OCI-LY7 (cell line): ENCODE measurements around the gene MGAT5B. TPM values are rescaled to one million over a fixed set of nuclear protein-coding genes. Genes with fewer than 3 reads are reported as not detected.

Experiments
- BruUV-seq: library from RNA; stranded (reverse); fragments of 400-500 nt; replicated peaks from 2 replicates; lab custom pipeline; 2021; lab: Mats Ljungman, UMichigan
- CTCF ChIA-PET: fragments of 300-600 bp; sonication (Branson Sonifier 250); formaldehyde crosslinking; loops from one replicate; lab custom pipeline; 2022; ENCODE audit warnings: antibody characterized with exemption; ENCODE audit not compliant: unreplicated experiment; lab: Charles Lee
- POLR2A ChIA-PET: fragments of 300-600 bp; sonication (Branson Sonifier 250); formaldehyde crosslinking; loops from one replicate; lab custom pipeline; 2022; ENCODE audit warnings: antibody characterized with exemption; lab: Charles Lee
- DNase-seq: peaks from one replicate; pipeline ENCODE4 v3.0.0-alpha.2; 2015; ENCODE audit warnings: low spot score
- H2AFZ ChIP-seq: fragments of 200-600 bp; sonication (generic), shearing (Covaris generic); 2 replicates; pipeline ENCODE4 v1.6.1; 2014; ENCODE audit warnings: mild to moderate bottlenecking, antibody characterized with exemption, low read length, moderate library complexity
- H3K27ac ChIP-seq: fragments of 200-600 bp; sonication (generic); 2 replicates; pipeline ENCODE4 v1.5.1; 2014; ENCODE audit warnings: mixed run types, low read depth, mild to moderate bottlenecking, moderate library complexity, low read length, inconsistent platforms; ENCODE audit not compliant: poor library complexity, severe bottlenecking
- H3K36me3 ChIP-seq: fragments of 200-600 bp; sonication (generic); 2 replicates; pipeline ENCODE4 v1.6.1; 2014; ENCODE audit warnings: mild to moderate bottlenecking, antibody characterized with exemption, low read length, moderate library complexity, mixed read lengths; ENCODE audit not compliant: insufficient read depth
- H3K4me1 ChIP-seq: fragments of 200-600 bp; sonication (generic); 2 replicates; pipeline ENCODE4 v1.5.1; 2014; ENCODE audit warnings: mild to moderate bottlenecking, low read length; ENCODE audit not compliant: insufficient read depth, poor library complexity, severe bottlenecking
- H3K4me2 ChIP-seq: fragments of 200-600 bp; sonication (generic); 2 replicates; pipeline ENCODE4 v1.6.1; 2014; ENCODE audit warnings: mild to moderate bottlenecking, low read length
- H3K4me3 ChIP-seq: fragments of 200-600 bp; sonication (generic); 2 replicates; pipeline ENCODE4 v1.5.1; 2014; ENCODE audit warnings: mild to moderate bottlenecking, low read depth, low read length; ENCODE audit not compliant: poor library complexity, severe bottlenecking
- H3K79me2 ChIP-seq: fragments of 200-600 bp; sonication (generic); 2 replicates; pipeline ENCODE4 v1.6.1; 2016; ENCODE audit warnings: low read depth, mild to moderate bottlenecking, low read length, moderate library complexity, mixed read lengths; ENCODE audit not compliant: insufficient read depth
- H3K9me2 ChIP-seq: fragments of 200-600 bp; sonication (generic); 2 replicates; pipeline ENCODE4 v1.6.1; 2016; ENCODE audit warnings: mild to moderate bottlenecking, low read length, mixed read lengths; ENCODE audit not compliant: insufficient read depth
- H3K9me3 ChIP-seq: fragments of 200-600 bp; sonication (generic); 2 replicates; pipeline ENCODE4 v1.6.1; 2014; ENCODE audit warnings: mild to moderate bottlenecking, mixed run types, low read length, mixed read lengths
- H4K20me1 ChIP-seq: fragments of 200-600 bp; sonication (generic); 2 replicates; pipeline ENCODE4 v1.6.1; 2014; ENCODE audit warnings: mild to moderate bottlenecking, antibody characterized with exemption, low read length, moderate library complexity, mixed read lengths; ENCODE audit not compliant: insufficient read depth
- CTCF ChIP-seq: fragments of 200-600 bp; sonication (generic); conservative IDR thresholded peaks from 2 replicates; pipeline ENCODE4 v1.5.1; 2014; ENCODE audit warnings: mild to moderate bottlenecking, antibody characterized with exemption, low read length, moderate library complexity, mixed read lengths
- EZH2phosphoT487 ChIP-seq: fragments of 200-600 bp; sonication (generic); IDR thresholded peaks from 2 replicates; pipeline ENCODE4 v1.6.1; 2018; ENCODE audit warnings: low read depth, borderline replicate concordance, mild to moderate bottlenecking, mixed run types, antibody characterized with exemption, low read length, moderate library complexity, mixed read lengths
- intact Hi-C: fragments of 100-400 bp; cut with micrococcal nuclease; formaldehyde crosslinking; loops from one replicate; pipeline ENCODE4 v1.10.0; 2022; ENCODE audit not compliant: unreplicated experiment
- total RNA-seq, 2 experiments: library from RNA; depleted of rRNA in 1 of 2; stranded (reverse); fragments of >200 nt in 1 of 2; shearing (Covaris generic) in 1 of 2; gene quantifications; 2 replicates each; pipeline ENCODE4 v1.2.3, GENCODE V29; 2014 to 2022

MGAT5B gene
- total RNA-seq, 2 experiments from 2014 or later: 1.4 to 2.5 TPM

- Histone ChIP-seq H3K79me2 (no peaks in the 10 kb centered on the region), H3K36me3 (no peaks in the 10 kb centered on the region), H4K20me1 (no peaks in the 10 kb centered on the region), H3K4me1 (peaks cover 12% of the 10 kb centered on the region), H3K4me2 (no peak overlapping the region), H3K27ac (no peak overlapping the region), H3K9me2 (no peaks in the 10 kb centered on the region), H3K9me3 (no peaks in the 10 kb centered on the region), H2AFZ (no peak overlapping the region), H3K4me3 (no peak overlapping the region)
- POLR2A ChIA-PET: interaction anchor here (0.6 kb wide), 1 partner anchor 9 kb away, joined by 3 read pairs; no protein-coding TSS in a partner anchor
- intact Hi-C loops: no loop called here
- DNase-seq: no peak
- no peak for TF ChIP-seq CTCF
- TF ChIP-seq EZH2phosphoT487: no peak
- BruUV-seq: no TSS peak
- CTCF ChIA-PET: no interaction called here
Observed at GRCh38 chr17:76830987-76831715, 37.1 kb upstream of the MGAT5B start.

- BruUV-seq: no TSS peak
- TF ChIP-seq CTCF (no peak), EZH2phosphoT487 (no peak)
- no peak overlapping the region for H2AFZ ChIP-seq
- H3K36me3 ChIP-seq: no peaks in the 10 kb centered on the region
- no peak for DNase-seq
- ChIA-PET POLR2A (no interaction called here), CTCF (interaction anchor here (0.6 kb wide), 1 partner anchor 223 kb away, joined by 3 read pairs; no protein-coding TSS in a partner anchor)
- H3K9me3 ChIP-seq: no peaks in the 10 kb centered on the region
- no peak overlapping the region for H3K4me2 ChIP-seq
- intact Hi-C loops: no loop called here
- no peaks in the 10 kb centered on the region for H3K9me2 ChIP-seq
- no peak overlapping the region for H3K27ac ChIP-seq
- H4K20me1 ChIP-seq: no peaks in the 10 kb centered on the region
- H3K4me3 ChIP-seq: no peak overlapping the region
- H3K4me1 ChIP-seq: peaks cover 15% of the 10 kb centered on the region
- H3K79me2 ChIP-seq: no peaks in the 10 kb centered on the region
Observed at GRCh38 chr17:76833034-76833644, 35.1 kb upstream of the MGAT5B start.

DNA sequence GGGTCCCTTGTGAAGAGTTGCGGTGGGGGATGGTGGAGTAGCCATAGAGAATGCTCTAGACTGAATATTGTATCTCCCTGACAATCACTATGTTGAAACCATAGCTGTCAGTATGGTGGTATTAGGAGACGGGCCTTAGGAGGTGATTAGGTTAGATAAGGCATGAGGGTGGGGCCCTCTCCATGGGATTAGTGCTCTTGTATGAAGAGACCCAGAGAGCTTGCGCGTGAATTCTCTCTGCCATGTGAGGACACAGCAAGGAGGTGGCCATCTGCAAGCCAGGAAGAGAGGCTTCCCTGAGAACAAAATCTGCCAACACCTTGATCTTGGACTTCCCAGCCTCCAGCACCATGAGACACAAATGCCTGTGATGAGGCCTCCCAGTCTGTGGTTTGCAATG, 34.5 kb upstream of the MGAT5B start:
- no peaks in the 10 kb centered on the region for H4K20me1 ChIP-seq
- H3K79me2 ChIP-seq: no peaks in the 10 kb centered on the region
- no peak for DNase-seq
- H3K27ac ChIP-seq: no peak overlapping the region
- no peaks in the 10 kb centered on the region for H3K9me2 ChIP-seq
- ChIA-PET POLR2A (no interaction called here), CTCF (no interaction called here)
- H3K4me3 ChIP-seq: no peak overlapping the region
- intact Hi-C loops: no loop called here
- peaks cover 21% of the 10 kb centered on the region for H3K4me1 ChIP-seq
- BruUV-seq: no TSS peak
- no peaks in the 10 kb centered on the region for H3K9me3 ChIP-seq
- TF ChIP-seq EZH2phosphoT487 (no peak), CTCF (no peak)
- no peaks in the 10 kb centered on the region for H3K36me3 ChIP-seq
- no peak overlapping the region for H2AFZ ChIP-seq
- no peak overlapping the region for H3K4me2 ChIP-seq
